OCI-LY1 (cell line): ENCODE results near the gene ELF2.

Experiments
- CTCF ChIP-seq: fragments of 200-600 bp; sonication (generic), shearing (Covaris generic); IDR thresholded peaks from 2 replicates; pipeline ENCODE4 v1.5.1; 2017; ENCODE audit warnings: mild to moderate bottlenecking, antibody characterized with exemption, low read length, moderate library complexity, mixed read lengths
- EZH2 ChIP-seq: fragments of 200-600 bp; sonication (generic), shearing (Covaris generic); IDR thresholded peaks from 2 replicates; pipeline ENCODE4 v1.8.0; 2017; ENCODE audit warnings: borderline replicate concordance, mixed run types, mild to moderate bottlenecking, antibody characterized with exemption, low read length, moderate library complexity, mixed read lengths

- TF ChIP-seq CTCF (no peak), EZH2 (no peak)
These were observed 161.6 kb downstream of the ELF2 start, which contains the start of gene NOCT for GRCh38 chr4:139015269-139015947.
